Neural cell (in vitro differentiated cells): ENCODE data around the gene AGRP. TPM values are rescaled to one million over a fixed set of nuclear protein-coding genes. Genes with fewer than 3 reads are reported as not detected.

Source experiments
- H2AFZ ChIP-seq: fragments of 200-600, 300-800 bp; sonication (generic), shearing (Covaris generic); 2 replicates; pipeline ENCODE4 v1.6.0; 2014; ENCODE audit warnings: low read depth, mild to moderate bottlenecking, antibody characterized with exemption, low read length, moderate library complexity
- H3F3A ChIP-seq: fragments of 200-600 bp; shearing (Covaris generic); 2 replicates; pipeline ENCODE4 v1.6.1; 2016; ENCODE audit warnings: mild to moderate bottlenecking, moderate library complexity, mixed read lengths, antibody characterized with exemption, low read length; ENCODE audit not compliant: insufficient read depth, poor library complexity, severe bottlenecking
- H3K27ac ChIP-seq: fragments of 200-600, 300-800 bp; sonication (generic), shearing (Covaris generic); 2 replicates; pipeline ENCODE4 v1.5.1; 2014; ENCODE audit warnings: mild to moderate bottlenecking, low read length, moderate library complexity
- H3K27me3 ChIP-seq: fragments of 300-800, 200-600 bp; sonication (generic), shearing (Covaris generic); 2 replicates; pipeline ENCODE4 v1.6.0; 2014; ENCODE audit warnings: mild to moderate bottlenecking, low read depth, low read length, moderate library complexity; ENCODE audit not compliant: insufficient read depth
- H3K36me3 ChIP-seq: fragments of 300-800, 200-600 bp; sonication (generic), shearing (Covaris generic); 2 replicates; pipeline ENCODE4 v1.5.1; 2014; ENCODE audit warnings: mild to moderate bottlenecking, antibody characterized with exemption, low read length, moderate library complexity; ENCODE audit not compliant: insufficient read depth
- H3K4me2 ChIP-seq: fragments of 300-800, 200-600 bp; sonication (generic), shearing (Covaris generic); 2 replicates; pipeline ENCODE4 v1.6.0; 2014; ENCODE audit warnings: mild to moderate bottlenecking, low read length
- H3K4me3 ChIP-seq: fragments of 300-800, 200-600 bp; sonication (generic), shearing (Covaris generic); 2 replicates; pipeline ENCODE4 v1.5.1; 2014; ENCODE audit warnings: mild to moderate bottlenecking, low read length, moderate library complexity
- H3K79me2 ChIP-seq: fragments of 200-600 bp; shearing (Covaris generic); replicated peaks from 2 replicates; pipeline ENCODE4 v1.6.0; 2014; ENCODE audit warnings: mild to moderate bottlenecking, low read length, moderate library complexity; ENCODE audit not compliant: insufficient read depth
- H3K9ac ChIP-seq: fragments of 300-800, 200-600 bp; sonication (generic), shearing (Covaris generic); 2 replicates; pipeline ENCODE4 v1.6.1; 2016; ENCODE audit warnings: mild to moderate bottlenecking, low read length, mixed read lengths
- H3K9me2 ChIP-seq: fragments of 200-600 bp; shearing (Covaris generic); 2 replicates; pipeline ENCODE4 v1.6.1; 2016; ENCODE audit warnings: mild to moderate bottlenecking, low read length, mixed read lengths; ENCODE audit not compliant: insufficient read depth
- H3K9me3 ChIP-seq: fragments of 200-600, 300-800 bp; sonication (generic), shearing (Covaris generic); 2 replicates; pipeline ENCODE4 v1.6.1; 2016; ENCODE audit warnings: mild to moderate bottlenecking, mixed run types, low read length, moderate library complexity, mixed read lengths
- H4K20me1 ChIP-seq: fragments of 200-600 bp; shearing (Covaris generic); 2 replicates; pipeline ENCODE4 v1.6.1; 2016; ENCODE audit warnings: mild to moderate bottlenecking, mixed run types; ENCODE audit not compliant: insufficient read depth
- EP300 ChIP-seq: fragments of 450-650 bp; conservative IDR thresholded peaks from 2 replicates; pipeline ENCODE4 v1.6.1; 2014; ENCODE audit warnings: antibody characterized with exemption, mild to moderate bottlenecking, moderate library complexity; ENCODE audit not compliant: poor library complexity, severe bottlenecking
- EZH2 ChIP-seq: fragments of 200-600, 300-800 bp; shearing (Covaris generic), sonication (generic); IDR thresholded peaks from 2 replicates; pipeline ENCODE4 v1.6.1; 2014; ENCODE audit warnings: antibody characterized with exemption, low read length, borderline replicate concordance, mild to moderate bottlenecking; ENCODE audit not compliant: insufficient read depth, poor library complexity, severe bottlenecking
- POLR2AphosphoS5 ChIP-seq: IDR thresholded peaks from 2 replicates; pipeline ENCODE4 v1.6.1; 2012
- REST ChIP-seq: IDR thresholded peaks from 2 replicates; pipeline ENCODE4 v1.6.1; 2012; ENCODE audit warnings: borderline replicate concordance
- TAF1 ChIP-seq: IDR thresholded peaks from 2 replicates; pipeline ENCODE4 v1.6.1; 2012; ENCODE audit warnings: low read depth
- polyA plus RNA-seq: library from polyadenylated mRNA; depleted of rRNA; stranded (reverse); fragments of >200 nt; gene quantifications from 2 replicates; pipeline ENCODE4 v1.2.3, GENCODE V29; 2014

Gene AGRP
- polyA plus RNA-seq, 1 donor from 2014 or later, result not detected

DNA sequence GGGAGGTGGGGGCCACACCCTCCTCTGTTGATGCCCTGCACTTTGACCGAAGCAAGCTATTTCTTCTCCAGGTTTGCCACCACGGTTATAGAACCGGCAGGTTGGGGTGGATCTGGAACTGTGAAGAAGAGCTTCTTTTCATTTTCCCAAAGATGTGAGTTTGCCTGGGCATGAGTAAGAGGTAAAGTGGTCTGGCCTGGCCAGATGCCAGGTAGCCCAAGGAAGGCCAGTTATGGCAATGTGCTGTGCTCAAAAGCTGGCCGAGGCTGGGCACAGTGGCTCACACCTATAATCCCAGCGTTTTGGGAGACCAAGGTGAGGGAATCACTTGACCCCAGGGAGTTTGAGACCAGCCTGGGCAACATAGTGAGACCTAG is 21.1 kb downstream of the AGRP start:
- Histone ChIP-seq H3K9me2 (no peaks in the 10 kb centered on the region), H3K4me2 (no peak overlapping the region), H3K4me3 (no peak overlapping the region), H3K9me3 (no peaks in the 10 kb centered on the region), H3K27me3 (no peaks in the 10 kb centered on the region), H3K27ac (no peak overlapping the region), H4K20me1 (no peaks in the 10 kb centered on the region), H2AFZ (no peak overlapping the region), H3K9ac (no peak overlapping the region), H3K36me3 (no peaks in the 10 kb centered on the region), H3F3A (no peaks in the 10 kb centered on the region), H3K79me2 (peaks cover 6% of the 10 kb centered on the region)
- TF ChIP-seq EP300, result no peak
- no peak for TF ChIP-seq REST
- TF ChIP-seq POLR2AphosphoS5, result no peak
- TF ChIP-seq TAF1, result no peak

DNA sequence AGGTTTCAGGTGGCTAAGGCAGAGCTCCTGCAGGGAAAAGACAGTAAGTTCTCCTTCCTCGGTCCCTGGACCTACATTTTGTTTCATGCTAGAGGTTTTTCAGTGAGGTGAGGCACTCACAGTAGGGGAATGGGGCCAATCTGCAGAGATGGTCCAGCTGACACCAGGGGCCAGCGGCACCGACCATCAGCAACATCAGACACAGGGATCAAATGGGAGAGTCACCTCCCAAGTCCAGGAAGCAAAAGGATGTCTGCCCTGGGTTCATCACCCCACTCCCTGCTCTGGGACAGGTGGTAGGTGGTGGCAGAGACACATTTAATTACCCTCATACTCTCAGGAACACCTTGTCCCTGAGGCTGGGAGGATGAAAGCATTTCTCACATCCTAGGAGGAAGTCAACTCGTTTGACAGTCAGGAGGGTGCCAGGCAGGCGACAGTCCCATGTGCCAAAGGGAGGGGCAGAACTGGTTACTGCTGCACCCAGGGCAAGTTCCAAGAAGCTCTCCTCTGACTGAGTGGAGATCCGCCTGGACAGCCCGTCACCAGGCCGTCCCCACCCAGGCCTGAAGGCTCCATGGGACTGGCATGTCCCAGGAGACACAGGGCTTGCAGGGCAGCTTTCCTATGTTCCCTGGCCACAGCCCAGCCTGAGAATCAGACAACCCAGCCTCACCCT is 21.6 kb downstream of the AGRP start:
- no peaks in the 10 kb centered on the region for H4K20me1 ChIP-seq
- no peaks in the 10 kb centered on the region for H3K36me3 ChIP-seq
- H2AFZ ChIP-seq, result no peak overlapping the region
- H3K9ac ChIP-seq, result no peak overlapping the region
- H3K4me3 ChIP-seq, result no peak overlapping the region
- no peak for TF ChIP-seq EZH2
- no peak for TF ChIP-seq EP300
- no peaks in the 10 kb centered on the region for H3K27me3 ChIP-seq
- H3K9me3 ChIP-seq, result no peaks in the 10 kb centered on the region
- H3F3A ChIP-seq, result no peaks in the 10 kb centered on the region
- no peak overlapping the region for H3K27ac ChIP-seq
- H3K9me2 ChIP-seq, result no peaks in the 10 kb centered on the region
- no peak overlapping the region for H3K4me2 ChIP-seq
- H3K79me2 ChIP-seq, result peaks cover 6% of the 10 kb centered on the region

- Histone ChIP-seq H4K20me1 (no peaks in the 10 kb centered on the region), H3K9me3 (no peaks in the 10 kb centered on the region), H3K4me3 (no peak overlapping the region), H3K79me2 (peaks cover 6% of the 10 kb centered on the region), H3K4me2 (no peak overlapping the region), H3K27ac (no peak overlapping the region), H3K27me3 (no peaks in the 10 kb centered on the region), H3K9me2 (no peaks in the 10 kb centered on the region), H3K36me3 (no peaks in the 10 kb centered on the region), H3K9ac (no peak overlapping the region), H3F3A (no peaks in the 10 kb centered on the region), H2AFZ (no peak overlapping the region)
- TF ChIP-seq REST (no peak), EZH2 (no peak)
Measured at GRCh38 chr16:67460961-67461360, 22.4 kb downstream of the AGRP start.
